ENCODE data around the gene LYST. TPM values are rescaled to one million over a fixed set of nuclear protein-coding genes. Genes with fewer than 3 reads are reported as not detected.
A peak's percentile ranks its signal among the peaks of the same experiment; 100 is the strongest.

LYST gene
- polyA plus RNA-seq, 3 donors, result 46.3 to 128 (median 67.9) TPM

GRCh38 chr1:235838021-235838420, 28.7 kb downstream of the LYST start:
- intact Hi-C loops (cut with micrococcal nuclease), result loop anchor here in 1 of 2 donors (10.0 kb wide), 1 partner anchor 137 kb away; no protein-coding TSS in a partner anchor
- H3K79me2 ChIP-seq (ENCODE audit: insufficient read depth, low read length), result peaks cover 100% of the 10 kb centered on the region
- no peaks in the 10 kb centered on the region for H3K27me3 ChIP-seq (ENCODE audit: control insufficient read depth in 2 of 2, insufficient read depth in 2 of 2, low read length in 2 of 2)
- no CpG with 5 or more reads among the region's 1 CpG for WGBS (ENCODE audit: insufficient coverage)
- Mint-ChIP-seq H3K36me3 (peaks cover 23% of the 10 kb centered on the region in 2 donors), H3K27me3 (ENCODE audit: low read depth in 3 of 3) (no peaks in the 10 kb centered on the region), H3K4me1 (peaks cover 54% of the 10 kb centered on the region), H3K27ac (no peak overlapping the region), H3K4me3 (no peak overlapping the region), H3K9me3 (no peaks in the 10 kb centered on the region)
- H3K9ac ChIP-seq (ENCODE audit: insufficient read depth, low read length, poor library complexity, severe bottlenecking), result no peak overlapping the region
- peaks cover 5 to 8% of the 10 kb centered on the region in 2 donors for H3K36me3 ChIP-seq (replicated peaks in 1 of 2; ENCODE audit: control insufficient read depth in 1 of 2, insufficient read depth in 2 of 2, low read length in 2 of 2)
- H3K9me3 ChIP-seq (replicated peaks in 1 of 2; ENCODE audit: control insufficient read depth in 1 of 2, insufficient read depth in 1 of 2, low read length in 2 of 2), result no peaks in the 10 kb centered on the region
- H4K20me1 ChIP-seq (ENCODE audit: insufficient read depth, low read length), result peaks cover 100% of the 10 kb centered on the region
- no peak for DNase-seq
- peaks cover 70 to 78% of the 10 kb centered on the region in 2 donors for H3K4me1 ChIP-seq (ENCODE audit: control insufficient read depth in 1 of 2, insufficient read depth in 2 of 2, low read length in 2 of 2)
- no peak overlapping the region for H3K4me3 ChIP-seq (replicated peaks in 1 of 3; ENCODE audit: low read depth in 2 of 3, low read length in 3 of 3)
- H2AFZ ChIP-seq (ENCODE audit: insufficient read depth, low read depth, low read length, poor library complexity, severe bottlenecking), result no peak overlapping the region
- no peak overlapping the region for H3K4me2 ChIP-seq (replicated peaks; ENCODE audit: extremely low read depth, low read length, poor library complexity, severe bottlenecking)
- H3K27ac ChIP-seq (ENCODE audit: low read depth in 1 of 2, low read length in 2 of 2), result peak overlapping the region in 1 of 2 donors; percentile 81
- no peak for TF ChIP-seq CTCF (IDR thresholded peaks at IDR 0.05)

GRCh38 chr1:235835226-235835625, 31.5 kb downstream of the LYST start:
- Mint-ChIP-seq H3K4me3 (peak overlapping the region in 1 of 2 donors; percentile 68), H3K36me3 (peaks cover 23 to 30% of the 10 kb centered on the region in 2 donors), H3K27me3 (ENCODE audit: low read depth in 3 of 3) (no peaks in the 10 kb centered on the region), H3K9me3 (no peaks in the 10 kb centered on the region), H3K4me1 (peaks cover 38% of the 10 kb centered on the region), H3K27ac (peak overlapping the region in 3 of 7 donors; percentile 80 to 85 (median 83))
- peak overlapping the region in 1 of 3 experiments; percentile 28 for H3K4me3 ChIP-seq (replicated peaks in 1 of 3; ENCODE audit: low read depth in 2 of 3, low read length in 3 of 3)
- TF ChIP-seq CTCF (IDR thresholded peaks at IDR 0.05), result no peak
- H3K9me3 ChIP-seq (replicated peaks in 1 of 2; ENCODE audit: control insufficient read depth in 1 of 2, insufficient read depth in 1 of 2, low read length in 2 of 2), result no peaks in the 10 kb centered on the region
- H3K27me3 ChIP-seq (ENCODE audit: control insufficient read depth in 2 of 2, insufficient read depth in 2 of 2, low read length in 2 of 2), result no peaks in the 10 kb centered on the region
- no peak overlapping the region for H3K9ac ChIP-seq (ENCODE audit: insufficient read depth, low read length, poor library complexity, severe bottlenecking)
- intact Hi-C loops (cut with micrococcal nuclease), result loop anchor here in 1 of 2 donors (10.0 kb wide), 1 partner anchor 140 kb away; no protein-coding TSS in a partner anchor
- no peak overlapping the region for H2AFZ ChIP-seq (ENCODE audit: insufficient read depth, low read depth, low read length, poor library complexity, severe bottlenecking)
- H3K4me1 ChIP-seq (ENCODE audit: control insufficient read depth in 1 of 2, insufficient read depth in 2 of 2, low read length in 2 of 2), result peaks cover 47 to 50% of the 10 kb centered on the region in 2 donors
- WGBS (ENCODE audit: insufficient coverage), result 0% methylated on average over 4 of the region's 4 CpGs
- peaks cover 23 to 33% of the 10 kb centered on the region in 2 donors for H3K36me3 ChIP-seq (replicated peaks in 1 of 2; ENCODE audit: control insufficient read depth in 1 of 2, insufficient read depth in 2 of 2, low read length in 2 of 2)
- peak overlapping the region; percentile 53 for H3K4me2 ChIP-seq (replicated peaks; ENCODE audit: extremely low read depth, low read length, poor library complexity, severe bottlenecking)
- peaks cover 100% of the 10 kb centered on the region for H3K79me2 ChIP-seq (ENCODE audit: insufficient read depth, low read length)
- DNase-seq, result peak in 2 of 3 donors; percentile 30 to 36
- H3K27ac ChIP-seq (ENCODE audit: low read depth in 1 of 2, low read length in 2 of 2), result peak overlapping the region in 1 of 2 donors; percentile 81
- peaks cover 100% of the 10 kb centered on the region for H4K20me1 ChIP-seq (ENCODE audit: insufficient read depth, low read length)

Data from CD14-positive monocyte (primary cell).